Measurements from ENCODE around the gene ATP1A4. TPM values are rescaled to one million over a fixed set of nuclear protein-coding genes. Genes with fewer than 3 reads are reported as not detected.

Gene ATP1A4
- total RNA-seq, 4 donors from 2014 or later, result 0.07 to 0.47 TPM; not detected in 2

DNA sequence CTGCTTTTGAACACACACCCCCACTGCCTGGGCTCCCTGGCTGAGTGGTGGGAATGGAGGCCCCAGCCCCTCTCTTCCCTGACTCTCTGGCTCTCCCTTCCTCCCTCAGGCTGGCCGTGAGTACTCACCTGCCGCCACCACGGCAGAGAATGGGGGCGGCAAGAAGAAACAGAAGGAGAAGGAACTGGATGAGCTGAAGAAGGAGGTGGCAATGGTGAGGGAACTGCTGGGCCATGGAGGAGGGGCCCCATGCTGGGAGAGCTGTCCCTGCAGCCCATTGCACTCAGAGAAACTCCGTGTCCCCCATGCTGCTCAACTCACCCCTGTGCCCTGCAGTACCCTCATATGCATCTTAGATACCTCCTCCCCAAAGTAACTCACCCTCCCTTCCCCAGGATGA lies 30.6 kb upstream of the ATP1A4 start:
- TF ChIP-seq CTCF (IDR thresholded peaks at IDR 0.05 in 4 of 5, conservative IDR thresholded peaks at IDR 0.05 in 1 of 5) (no peak), POLR2A (IDR thresholded peaks at IDR 0.05) (no peak)
- Histone ChIP-seq H3K27ac (peak overlapping the region; percentile 97 to 100 (median 98)), H3K27me3 (no peaks in the 10 kb centered on the region), H3K9me3 (no peaks in the 10 kb centered on the region), H3K4me3 (no peak overlapping the region), H3K36me3 (peaks cover 0 to 31% of the 10 kb centered on the region in 2 donors), H3K4me1 (peaks cover 77 to 80% of the 10 kb centered on the region in 2 donors)
- intact Hi-C loops (cut with DNase I; ENCODE audit: low total_unique reads) (no loop called here), in situ Hi-C loops (cut with MboI; ENCODE audit: low sequenced_read_pairs in 4 of 4) (no loop called here)
- no peak for DNase-seq
- ATAC-seq, result no peak

DNA sequence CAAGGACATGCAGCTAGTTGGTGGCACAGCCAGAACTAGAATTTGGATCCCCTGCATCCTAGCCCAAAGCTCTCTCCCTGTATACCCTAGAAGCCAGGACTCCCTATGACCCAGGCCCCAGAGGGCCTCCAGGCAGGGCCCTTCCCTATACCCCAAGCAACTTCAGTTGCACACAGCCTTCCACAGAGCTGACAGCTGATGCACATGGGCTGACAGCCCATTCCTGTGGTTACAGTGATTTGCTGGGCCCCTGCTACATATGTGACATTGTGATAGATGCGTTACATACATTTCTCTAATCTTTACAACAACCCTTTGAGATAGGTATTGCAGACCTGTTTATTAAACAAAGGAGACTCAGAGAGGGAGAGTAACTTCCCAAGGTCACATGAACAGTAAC lies 30.0 kb upstream of the ATP1A4 start:
- ATAC-seq, result no peak
- H3K36me3 ChIP-seq, result peaks cover 0 to 37% of the 10 kb centered on the region in 2 donors
- in situ Hi-C loops (cut with MboI; ENCODE audit: low sequenced_read_pairs in 4 of 4) (no loop called here), intact Hi-C loops (cut with DNase I; ENCODE audit: low total_unique reads) (no loop called here)
- no peaks in the 10 kb centered on the region for H3K9me3 ChIP-seq
- H3K4me1 ChIP-seq, result peaks cover 83 to 86% of the 10 kb centered on the region in 2 donors
- H3K27ac ChIP-seq, result peak overlapping the region; percentile 97 to 100 (median 98)
- no peak for TF ChIP-seq POLR2A (IDR thresholded peaks at IDR 0.05)
- H3K27me3 ChIP-seq, result no peaks in the 10 kb centered on the region
- no peak for DNase-seq
- no peak overlapping the region for H3K4me3 ChIP-seq

DNA sequence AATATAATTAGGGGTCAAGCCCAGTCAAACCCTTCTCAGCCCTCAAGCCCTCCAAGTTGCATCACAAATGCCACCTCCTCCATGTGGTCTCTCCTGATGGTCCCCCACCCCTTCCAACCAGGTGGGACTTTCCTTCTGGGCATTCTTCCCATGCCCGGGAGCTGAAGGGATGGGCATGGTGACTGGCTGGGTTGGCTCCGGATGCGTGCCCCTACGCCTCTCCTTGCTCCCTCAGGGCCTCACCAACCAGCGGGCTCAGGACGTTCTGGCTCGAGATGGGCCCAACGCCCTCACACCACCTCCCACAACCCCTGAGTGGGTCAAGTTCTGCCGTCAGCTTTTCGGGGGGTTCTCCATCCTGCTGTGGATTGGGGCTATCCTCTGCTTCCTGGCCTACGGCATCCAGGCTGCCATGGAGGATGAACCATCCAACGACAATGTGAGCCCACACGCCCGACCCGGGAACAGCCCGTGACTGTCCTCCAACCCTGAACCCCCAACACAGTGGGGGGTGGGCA lies 28.4 kb upstream of the ATP1A4 start:
- Histone ChIP-seq H3K9me3 (no peaks in the 10 kb centered on the region), H3K27ac (peak overlapping the region; percentile 97 to 100 (median 98)), H3K27me3 (no peaks in the 10 kb centered on the region), H3K4me3 (peak overlapping the region in 1 of 4 donors; percentile 17), H3K36me3 (peaks cover 0 to 51% of the 10 kb centered on the region in 2 donors), H3K4me1 (peaks cover 94 to 96% of the 10 kb centered on the region in 2 donors)
- no peak for TF ChIP-seq CTCF (IDR thresholded peaks at IDR 0.05 in 4 of 5, conservative IDR thresholded peaks at IDR 0.05 in 1 of 5)
- no peak for TF ChIP-seq POLR2A (IDR thresholded peaks at IDR 0.05)
- ATAC-seq (no peak), DNase-seq (peak in 1 of 2 donors; percentile 51)
- intact Hi-C loops (cut with DNase I; ENCODE audit: low total_unique reads), result no loop called here
- in situ Hi-C loops (cut with MboI; ENCODE audit: low sequenced_read_pairs in 4 of 4), result no loop called here

DNA sequence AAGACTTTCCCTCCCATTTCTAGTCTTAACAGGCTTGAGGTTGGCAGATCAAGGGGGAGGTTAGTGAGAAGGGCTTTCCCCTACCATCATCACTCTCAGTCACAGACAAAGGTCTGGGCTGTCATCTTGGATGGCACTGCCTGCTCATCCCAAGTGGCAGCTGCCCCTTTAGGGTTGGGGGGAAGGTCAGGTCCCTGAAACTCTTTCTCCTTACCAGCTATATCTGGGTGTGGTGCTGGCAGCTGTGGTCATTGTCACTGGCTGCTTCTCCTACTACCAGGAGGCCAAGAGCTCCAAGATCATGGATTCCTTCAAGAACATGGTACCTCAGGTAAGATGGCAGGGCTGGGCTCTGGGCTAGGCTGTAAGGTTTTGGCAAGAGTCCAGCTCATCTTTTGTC lies 27.7 kb upstream of the ATP1A4 start:
- peak in 1 of 2 donors; percentile 46 for DNase-seq
- Histone ChIP-seq H3K9me3 (no peaks in the 10 kb centered on the region), H3K27me3 (no peaks in the 10 kb centered on the region), H3K36me3 (peaks cover 0 to 54% of the 10 kb centered on the region in 2 donors), H3K27ac (peak overlapping the region; percentile 97 to 100 (median 98)), H3K4me1 (peaks cover 94 to 96% of the 10 kb centered on the region in 2 donors), H3K4me3 (peak overlapping the region in 1 of 4 donors; percentile 7)
- no peak for TF ChIP-seq CTCF (IDR thresholded peaks at IDR 0.05 in 4 of 5, conservative IDR thresholded peaks at IDR 0.05 in 1 of 5)
- TF ChIP-seq POLR2A (IDR thresholded peaks at IDR 0.05), result no peak
- in situ Hi-C loops (cut with MboI; ENCODE audit: low sequenced_read_pairs in 4 of 4) (no loop called here), intact Hi-C loops (cut with DNase I; ENCODE audit: low total_unique reads) (no loop called here)
- ATAC-seq, result no peak

- peaks cover 0 to 62% of the 10 kb centered on the region in 2 donors for H3K36me3 ChIP-seq
- H3K4me3 ChIP-seq, result peak overlapping the region in 2 of 4 donors; percentile 7 to 16
- DNase-seq (peak; percentile 87 to 92), ATAC-seq (peak; percentile 65 to 72)
- H3K27me3 ChIP-seq, result no peaks in the 10 kb centered on the region
- intact Hi-C loops (cut with DNase I; ENCODE audit: low total_unique reads) (no loop called here), in situ Hi-C loops (cut with MboI; ENCODE audit: low sequenced_read_pairs in 4 of 4) (no loop called here)
- peak overlapping the region; percentile 97 to 100 (median 98) for H3K27ac ChIP-seq
- peaks cover 92 to 96% of the 10 kb centered on the region in 2 donors for H3K4me1 ChIP-seq
- TF ChIP-seq CTCF (IDR thresholded peaks at IDR 0.05 in 4 of 5, conservative IDR thresholded peaks at IDR 0.05 in 1 of 5) (peak in 3 of 5 experiments; percentile 42 to 45 (median 43)), POLR2A (IDR thresholded peaks at IDR 0.05) (peak; percentile 59 to 76)
- H3K9me3 ChIP-seq, result no peaks in the 10 kb centered on the region
Measured at GRCh38 chr1:160124705-160125478, 26.5 kb upstream of the ATP1A4 start.

Data from gastrocnemius medialis (tissue), 4 donors.